HG03045 (cell line): ENCODE data around the gene KLRF2.
"Not testable (repeated sequence)": the region's sequence is repeated elsewhere in the genome, so short reads cannot be mapped to it uniquely, and the experiment has no call there.

Experiments used
- ATAC-seq: cut with Tn5 transposase; IDR thresholded peaks from one replicate; pipeline ENCODE4 v1.9.1; 2021; ENCODE audit warnings: mild to moderate bottlenecking, moderate library complexity; ENCODE audit not compliant: unreplicated experiment

Gene KLRF2, protein sequence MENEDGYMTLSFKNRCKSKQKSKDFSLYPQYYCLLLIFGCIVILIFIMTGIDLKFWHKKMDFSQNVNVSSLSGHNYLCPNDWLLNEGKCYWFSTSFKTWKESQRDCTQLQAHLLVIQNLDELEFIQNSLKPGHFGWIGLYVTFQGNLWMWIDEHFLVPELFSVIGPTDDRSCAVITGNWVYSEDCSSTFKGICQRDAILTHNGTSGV

DNA sequence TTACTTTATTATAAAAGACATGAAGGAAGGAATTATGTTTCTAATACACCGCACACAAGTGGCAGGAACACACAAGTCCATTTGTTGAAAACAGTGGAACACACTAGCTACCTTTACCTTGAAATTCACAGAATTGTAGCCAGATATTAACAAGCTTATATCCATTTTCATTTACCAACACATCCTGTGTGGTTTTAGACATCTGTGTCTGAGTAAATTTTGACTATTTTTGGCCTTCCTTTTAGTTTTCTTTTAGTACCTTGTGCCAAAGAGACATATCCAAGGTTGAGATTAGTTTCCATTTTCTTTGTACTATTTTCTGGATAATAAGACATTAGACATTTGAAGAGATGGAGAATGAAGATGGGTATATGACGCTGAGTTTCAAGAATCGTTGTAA is at the start of gene KLRF2:
Gene KLRF2, plus strand, starts transcription at position 244 of the 400 bp plus-strand sequence. Its CDS starts 107 bp downstream, at position 351.
- ATAC-seq = no peak

DNA sequence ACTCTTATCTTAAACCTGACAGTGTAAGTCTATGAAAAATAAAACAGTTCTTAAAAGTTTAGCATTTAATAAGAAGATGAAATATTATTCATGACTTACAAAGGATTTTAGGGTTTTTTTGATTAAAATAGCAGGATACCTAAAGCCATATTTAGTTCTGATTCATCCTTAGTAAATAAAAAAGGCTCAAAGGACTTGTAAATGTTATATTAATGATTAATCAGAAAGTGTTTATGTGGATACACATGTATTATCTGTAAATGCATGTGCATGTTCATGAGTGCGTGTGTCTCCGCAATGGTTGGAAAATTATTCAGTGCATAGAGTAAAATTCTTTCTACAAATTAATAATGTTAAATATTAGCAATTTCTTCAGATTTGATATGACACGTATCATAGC is 49.6 kb upstream of the KLRF2 start:
- ATAC-seq = no peak

DNA sequence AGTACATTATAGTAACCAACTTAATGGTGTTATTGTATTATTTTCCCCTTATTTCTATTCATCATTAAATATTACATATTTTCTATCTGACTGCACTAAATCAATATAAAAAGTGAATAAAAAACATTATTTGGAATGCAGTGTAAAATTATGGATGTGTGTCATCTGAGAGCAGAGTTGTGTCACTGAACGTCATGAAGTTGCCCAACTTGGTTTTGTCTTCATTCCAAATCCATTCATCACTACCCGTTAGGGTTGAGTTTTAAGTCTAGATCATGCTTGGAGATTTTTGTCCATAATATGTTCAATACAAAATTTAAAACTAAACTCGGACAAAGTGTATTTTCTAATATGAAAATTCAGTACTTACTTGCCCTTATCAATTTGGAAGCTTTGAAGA is 37.9 kb upstream of the KLRF2 start:
- ATAC-seq = no peak

DNA sequence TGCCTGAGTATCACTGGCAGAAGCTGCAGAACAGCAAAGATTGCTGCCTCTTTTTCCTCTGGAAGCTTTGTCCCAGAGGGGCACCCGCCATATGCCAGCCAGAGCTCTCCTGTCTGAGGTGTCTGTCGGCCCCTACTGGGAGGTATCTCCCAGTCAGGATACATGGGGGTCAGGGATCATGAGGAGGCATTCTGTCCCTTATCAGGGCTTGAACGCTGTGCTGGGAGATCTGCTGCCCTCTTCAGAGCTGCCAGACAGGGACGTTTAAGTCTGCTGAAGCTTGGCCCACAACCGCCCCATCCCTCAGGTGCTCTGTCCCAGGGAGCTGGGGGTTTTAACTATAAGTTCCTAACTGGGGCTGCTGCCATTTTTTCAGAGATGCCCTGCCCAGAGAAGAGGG is 32.4 kb upstream of the KLRF2 start:
- ATAC-seq = no peak

DNA sequence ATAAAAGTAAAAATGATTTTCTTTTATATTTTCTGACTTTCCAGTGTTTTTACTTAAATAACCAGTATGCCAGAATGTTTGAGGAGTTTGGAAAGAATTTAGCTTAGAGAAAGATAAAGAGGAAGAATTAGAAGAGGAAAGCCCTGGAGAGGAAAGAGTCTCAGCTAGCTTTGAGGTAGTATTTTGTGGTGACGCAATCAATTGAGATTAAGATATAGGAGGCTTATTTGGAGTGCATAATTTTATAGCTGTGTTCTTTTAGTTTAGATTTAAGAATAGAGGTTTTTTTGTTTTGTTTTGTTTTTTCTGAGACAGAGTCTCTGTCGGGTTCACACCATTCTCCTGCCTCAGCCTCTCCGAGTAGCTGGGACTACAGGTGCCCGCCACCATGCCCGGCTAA is 30.2 kb upstream of the KLRF2 start:
- ATAC-seq = no peak

DNA sequence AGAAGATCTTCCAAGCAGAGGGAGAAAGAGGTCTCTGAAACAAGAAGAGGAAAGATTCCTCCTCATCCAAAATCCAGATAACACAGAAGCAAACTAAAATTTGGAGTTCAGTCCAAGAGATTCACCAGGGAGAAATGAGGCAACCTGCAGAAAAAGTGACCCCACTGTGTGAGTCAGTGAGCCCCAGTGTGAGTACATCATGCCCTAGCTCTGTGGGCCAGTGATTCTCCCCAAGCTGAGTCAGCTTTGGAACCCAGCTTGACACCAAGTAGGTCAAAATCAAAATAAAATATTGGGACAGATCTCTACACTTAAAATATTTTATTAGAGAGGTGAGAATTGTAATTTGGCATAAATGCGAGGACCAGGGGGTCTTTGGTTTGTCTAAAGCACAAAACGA is 29.4 kb upstream of the KLRF2 start:
- no peak for ATAC-seq

DNA sequence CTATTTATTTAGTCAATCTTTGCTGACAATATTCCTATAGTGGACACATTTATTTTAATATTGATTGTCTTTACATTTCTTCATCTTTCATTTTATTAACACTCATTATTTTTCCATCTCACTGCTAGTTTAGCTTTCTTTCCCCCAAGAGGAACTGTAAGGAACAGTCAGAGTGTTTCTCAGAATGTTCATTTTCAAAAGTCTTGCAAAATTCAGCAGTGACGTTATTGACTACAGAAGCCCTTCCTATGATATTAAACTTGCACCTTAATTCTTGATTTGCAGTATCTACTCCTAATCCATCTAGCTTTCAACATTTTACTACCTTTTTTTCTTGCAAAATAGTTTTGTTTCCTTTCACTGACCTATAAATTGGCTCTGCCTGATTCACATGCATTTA is 25.1 kb upstream of the KLRF2 start:
- ATAC-seq = no peak

DNA sequence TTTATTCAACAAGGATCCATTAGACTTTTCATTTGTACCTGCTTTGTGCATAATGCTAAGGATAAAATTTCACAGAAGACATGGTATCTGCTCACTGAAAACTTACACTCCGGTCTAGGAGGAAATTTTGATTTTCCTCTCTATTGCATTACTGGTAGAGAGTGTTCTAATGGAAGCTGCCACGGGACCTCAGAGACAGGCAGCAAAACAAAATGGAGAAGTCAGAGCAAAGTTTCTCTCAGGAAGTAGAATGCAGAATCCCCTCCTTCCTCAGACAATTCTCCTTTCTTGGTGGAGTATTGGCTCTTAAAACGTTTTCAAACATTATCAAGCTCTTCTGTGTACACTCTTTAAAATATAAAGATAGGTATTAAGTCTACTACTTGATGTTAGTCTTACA is 24.4 kb upstream of the KLRF2 start:
- ATAC-seq = no peak

DNA sequence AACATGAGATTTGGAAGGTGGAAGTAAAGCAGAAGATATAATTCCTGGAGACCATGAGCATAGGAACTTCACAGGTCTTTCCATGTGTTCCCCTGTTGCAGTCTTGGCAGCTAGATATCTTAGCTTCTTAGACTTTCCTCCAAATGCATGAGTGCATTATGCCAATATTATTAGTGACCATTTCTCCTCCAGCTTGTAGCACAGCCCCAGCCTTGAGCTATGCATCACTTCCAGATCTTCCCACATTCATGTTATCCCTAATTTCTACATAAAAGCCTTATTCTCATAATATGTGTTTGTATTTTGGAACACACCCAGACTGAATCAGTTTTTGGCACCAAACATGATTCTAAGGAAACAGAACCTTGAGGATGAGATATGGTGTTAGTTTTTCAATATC is 23.2 kb upstream of the KLRF2 start:
- ATAC-seq = no peak

DNA sequence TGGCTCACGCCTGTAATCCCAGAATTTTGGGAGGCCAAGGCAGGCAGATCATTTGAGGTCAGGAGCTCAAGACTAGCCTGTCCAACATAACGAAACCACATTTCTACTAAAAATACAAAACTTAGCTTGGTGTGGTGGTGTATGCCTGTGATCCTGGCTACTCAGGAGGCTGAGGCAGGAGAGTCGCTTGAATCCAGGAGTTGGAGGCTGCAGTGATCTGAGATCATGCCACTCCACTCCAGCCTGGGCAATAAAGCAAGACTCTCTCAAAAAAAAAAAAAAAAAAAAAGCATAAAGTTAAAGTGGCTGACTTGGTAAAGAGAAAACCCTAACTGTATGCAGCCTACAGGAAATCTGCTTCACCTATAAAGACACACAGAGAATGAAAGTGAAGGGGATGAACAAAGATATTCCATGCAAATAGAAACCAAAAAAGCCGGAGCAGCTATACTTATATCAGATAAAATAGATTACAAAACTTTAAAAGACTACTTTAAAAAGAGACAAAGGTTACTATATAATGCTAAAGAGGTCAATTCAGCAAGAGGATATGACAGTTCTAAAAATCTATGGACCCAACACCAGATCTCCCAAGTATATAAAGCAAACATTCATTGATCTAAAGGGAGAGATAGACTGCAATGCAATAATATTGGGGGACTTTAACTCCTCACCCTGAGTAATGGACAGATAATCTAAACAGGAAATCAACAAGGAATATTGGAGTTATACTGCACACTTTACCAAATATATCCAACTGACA is 16.2 kb upstream of the KLRF2 start:
- no peak for ATAC-seq

DNA sequence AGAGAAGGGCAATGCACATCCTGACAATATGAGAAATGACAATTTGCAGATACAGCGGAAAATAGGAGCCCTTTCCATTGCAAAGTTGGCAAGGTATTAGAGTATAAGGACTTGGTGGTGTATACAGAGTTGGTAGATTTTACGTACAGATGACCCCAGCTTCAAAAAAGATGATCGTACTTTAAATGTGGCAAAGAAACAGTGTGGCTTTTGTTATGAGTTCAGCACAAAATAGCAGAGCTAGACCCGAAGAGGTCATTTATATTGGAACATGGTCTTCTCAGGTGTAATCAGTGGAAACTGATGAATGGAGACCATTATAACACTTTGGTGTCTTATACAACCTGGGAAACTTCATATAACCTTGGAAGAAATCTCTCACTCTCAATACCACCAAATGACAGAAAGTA is 14.4 kb upstream of the KLRF2 start:
- no peak for ATAC-seq

DNA sequence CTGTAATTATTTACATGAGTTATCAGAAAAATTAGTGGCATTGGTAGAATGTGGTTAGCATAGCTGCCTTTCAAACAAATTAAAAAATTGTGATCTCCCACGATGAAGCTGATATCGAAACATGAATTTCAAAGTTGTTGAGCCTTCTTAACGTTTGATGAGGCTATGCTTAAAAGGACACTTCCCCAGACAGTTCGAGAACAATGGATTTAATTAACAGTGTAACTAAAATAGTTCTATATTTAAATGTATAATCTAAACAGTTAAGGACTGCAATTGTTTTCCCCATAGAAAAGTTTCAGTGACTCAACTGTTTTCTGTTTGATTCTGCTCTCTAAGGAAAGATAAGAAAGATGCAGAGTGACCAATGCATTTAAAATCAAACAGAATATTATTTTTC is 13.8 kb upstream of the KLRF2 start:
- ATAC-seq = no peak

DNA sequence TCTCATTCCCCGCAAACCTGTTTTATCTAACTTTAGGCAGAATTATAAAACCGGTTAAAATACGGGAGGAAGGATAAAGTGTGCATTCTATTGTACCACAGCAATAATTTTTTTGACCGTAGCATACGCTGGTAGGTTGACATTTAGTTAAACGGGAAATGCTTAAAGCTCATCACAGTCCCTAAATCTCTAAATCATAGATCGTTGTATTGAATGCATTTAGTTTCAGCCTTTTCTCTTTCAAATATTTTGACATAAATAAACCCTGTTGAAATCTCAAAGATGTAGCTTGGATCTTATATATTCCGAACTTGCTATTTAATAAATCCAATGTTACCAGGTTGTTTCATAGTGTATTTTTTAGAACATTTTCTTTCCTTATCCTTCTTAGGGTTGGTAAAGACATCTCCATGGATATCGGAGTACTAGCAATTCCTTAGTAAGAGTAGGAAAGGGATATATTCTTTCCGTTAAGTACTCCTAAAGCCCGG is 12.9 kb upstream of the KLRF2 start:
- no peak for ATAC-seq

DNA sequence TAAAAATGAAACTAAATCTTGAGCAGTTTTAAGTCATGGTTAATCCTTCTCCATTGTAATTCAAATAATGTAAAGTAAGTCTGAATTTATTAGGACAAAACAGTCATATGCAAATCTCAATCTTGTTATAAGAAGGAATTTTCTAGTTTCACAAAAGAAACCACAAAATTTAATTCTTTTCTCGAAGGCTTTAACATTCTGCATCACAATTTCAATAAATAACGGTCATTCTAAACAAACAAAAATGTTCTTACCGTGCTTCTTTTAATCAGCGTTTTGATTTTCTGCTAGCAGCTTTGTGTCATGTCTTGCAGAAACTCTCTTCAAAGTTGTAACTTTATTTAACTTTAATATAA is 12.4 kb upstream of the KLRF2 start:
- ATAC-seq = no peak

DNA sequence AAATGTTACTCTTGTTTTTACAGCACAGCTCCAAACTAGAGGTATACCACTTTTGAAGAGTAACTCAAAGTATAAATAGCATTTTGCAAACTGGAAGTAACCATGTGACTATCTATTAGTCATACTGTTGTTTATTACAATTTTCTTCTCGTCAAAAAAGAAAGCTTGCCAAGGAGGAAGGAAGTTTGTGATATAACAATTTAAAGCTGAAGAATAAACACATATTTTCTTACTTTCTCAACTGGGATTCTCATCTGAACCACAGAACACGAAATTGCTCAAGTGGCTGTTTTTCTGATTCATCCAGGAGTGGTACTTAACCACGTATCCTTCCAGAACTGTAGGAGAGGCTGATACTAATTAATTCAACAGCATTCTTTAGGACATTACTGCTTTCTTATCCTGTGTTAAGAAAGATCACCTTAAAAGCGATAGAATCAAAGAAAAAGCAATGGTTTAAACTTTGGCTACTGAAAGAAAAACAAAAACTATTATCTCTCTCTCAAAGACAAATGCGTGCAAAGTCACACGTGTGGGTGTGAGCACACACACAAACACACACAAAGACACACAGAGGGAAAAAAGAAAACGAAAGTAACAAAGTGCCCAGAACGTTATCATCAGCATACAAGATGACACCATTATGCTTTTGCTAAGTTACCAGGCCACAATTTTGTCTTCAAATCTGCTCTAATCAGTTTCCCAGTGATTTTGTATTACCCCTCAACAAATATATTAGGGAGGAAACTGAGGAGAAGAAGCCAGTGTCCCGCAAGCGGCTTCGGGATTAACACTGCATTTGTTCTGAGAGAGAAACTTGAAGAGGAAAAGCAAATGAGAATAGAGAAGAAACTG is 11.8 kb upstream of the KLRF2 start, which contains the start of gene CLEC2B:
Gene CLEC2B, minus strand, starts transcription at position 48 of the 855 bp plus-strand sequence.
- peak; percentile 41 for ATAC-seq

DNA sequence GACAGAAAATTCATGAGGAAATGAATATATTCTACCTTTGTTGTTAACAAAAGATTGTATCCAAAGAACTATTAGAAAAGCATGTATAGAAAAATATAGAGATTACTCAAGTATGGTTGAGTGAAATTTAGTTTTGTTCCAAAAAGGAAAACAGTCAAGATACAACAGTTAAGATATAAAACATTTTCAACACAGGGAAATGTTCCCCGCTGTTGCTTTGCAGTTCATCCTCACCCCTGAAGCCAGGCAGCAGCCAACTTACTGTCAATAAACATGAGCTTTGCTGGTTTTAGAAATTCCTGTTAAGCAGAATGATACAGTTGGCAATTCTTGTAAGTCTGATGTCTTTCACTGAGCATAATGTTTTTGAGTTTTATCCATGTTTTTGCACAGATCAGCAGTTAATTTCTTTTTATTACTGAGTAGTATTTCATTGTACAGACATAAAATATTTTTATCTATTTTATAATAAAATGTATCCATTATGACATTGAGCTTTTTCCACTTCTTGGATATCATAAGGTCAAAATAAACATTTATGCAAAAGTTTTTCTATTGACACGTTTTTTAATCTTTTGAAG is 10.9 kb upstream of the KLRF2 start:
- ATAC-seq = no peak

DNA sequence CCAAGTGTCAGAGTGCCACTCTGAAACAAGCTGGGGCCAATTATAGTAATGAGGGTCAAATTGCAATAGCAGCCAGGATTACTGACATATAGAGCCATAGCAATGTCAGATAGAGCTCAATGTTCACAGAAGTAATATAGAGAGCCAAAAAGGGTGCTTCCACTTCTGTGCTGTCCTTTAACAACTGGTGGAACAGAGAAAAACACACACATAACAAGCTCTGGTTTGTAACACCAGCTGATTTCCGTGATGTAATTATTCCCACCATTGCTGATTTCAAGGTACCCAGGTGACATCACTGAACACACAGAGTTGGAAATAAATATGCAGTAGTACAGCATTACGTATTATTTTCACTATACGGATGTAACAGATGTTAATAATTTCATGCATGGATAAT is 9.1 kb upstream of the KLRF2 start:
- no peak for ATAC-seq

DNA sequence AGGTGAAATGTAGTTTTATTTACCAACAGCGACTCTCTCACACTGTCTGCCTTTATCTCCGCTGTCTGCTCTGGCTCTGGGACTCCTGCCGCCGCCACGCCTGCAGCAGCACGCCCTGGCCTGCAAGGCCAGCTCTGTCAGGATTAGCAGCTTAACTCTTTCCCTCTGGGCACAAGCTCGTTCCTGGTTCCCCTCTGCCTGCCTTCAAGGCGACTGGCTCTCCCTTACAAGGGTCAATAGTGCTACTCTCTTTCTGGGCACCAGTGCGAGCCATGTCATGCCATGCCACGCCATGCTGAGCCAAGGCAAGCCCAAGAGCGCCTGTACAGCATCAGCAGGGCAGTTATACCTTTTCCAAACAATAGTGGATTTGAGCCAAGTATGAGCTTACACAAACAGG is 8.5 kb upstream of the KLRF2 start:
- ATAC-seq = no peak

DNA sequence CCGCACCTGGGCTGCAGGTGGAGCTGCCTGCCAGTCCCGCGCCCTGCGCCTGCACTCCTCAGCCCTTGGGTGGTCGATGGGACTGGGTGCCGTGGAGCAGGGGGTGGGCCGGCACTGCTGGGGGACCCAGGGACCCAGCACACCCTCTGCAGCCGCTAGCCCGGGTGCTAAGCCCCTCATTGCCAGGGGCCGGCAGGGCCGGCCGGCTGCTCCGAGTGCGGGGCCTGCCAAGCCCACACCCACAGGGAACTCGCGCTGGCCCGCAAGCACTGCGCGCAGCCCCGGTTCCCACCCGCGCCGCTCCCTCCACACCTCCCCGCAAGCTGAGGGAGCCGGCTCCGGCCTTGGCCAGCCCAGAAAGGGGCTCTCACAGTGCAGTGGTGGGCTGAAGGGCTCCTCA is 5.2 kb upstream of the KLRF2 start:
- ATAC-seq = not testable (repeated sequence)

DNA sequence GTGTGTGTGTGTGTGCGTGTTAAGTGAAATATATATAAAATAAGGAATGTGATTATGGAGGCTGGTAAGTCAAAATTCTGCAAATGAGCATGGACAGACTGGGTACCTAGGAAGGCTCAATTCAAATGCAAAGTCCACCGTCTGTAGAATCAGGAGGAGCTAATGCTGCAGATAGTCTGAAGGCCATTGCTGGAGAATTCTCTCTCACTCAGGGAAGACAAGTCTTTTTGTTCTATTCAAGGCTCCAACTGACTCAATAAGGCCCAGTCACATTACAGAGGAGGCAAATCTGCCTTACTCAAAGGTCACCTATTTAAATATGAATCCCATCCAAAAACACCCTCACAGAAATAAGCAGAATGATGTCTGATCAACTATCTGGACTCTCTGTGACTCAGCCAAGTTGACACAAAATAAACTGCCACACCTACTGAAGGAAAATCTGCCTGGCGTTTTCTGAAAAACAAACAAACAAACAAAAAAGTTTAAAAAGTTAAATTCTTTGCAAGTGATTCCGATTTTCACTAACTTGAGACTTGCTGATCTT is 684 bp upstream of the KLRF2 start:
- ATAC-seq = no peak

DNA sequence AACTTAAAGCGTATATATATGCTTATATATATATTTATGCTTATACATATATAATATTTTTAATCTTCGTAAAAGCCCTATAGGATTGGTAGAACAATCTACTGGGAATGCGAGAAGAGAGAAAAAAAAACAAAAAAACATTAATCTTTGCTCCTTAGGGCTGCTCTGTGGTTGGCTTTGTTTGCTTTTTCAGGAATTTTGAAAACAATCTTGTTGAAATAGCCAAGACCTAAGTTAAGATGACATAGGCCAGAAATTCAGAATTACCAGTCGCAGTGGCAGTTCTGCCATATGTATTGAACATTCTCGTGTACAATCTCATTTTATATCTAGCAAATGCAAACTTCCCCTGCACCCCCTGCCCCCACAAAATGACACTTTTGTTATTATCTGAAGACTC is 699 bp downstream of the KLRF2 start:
- no peak for ATAC-seq
